ENCODE measurements around the gene TTC21B.

DNA sequence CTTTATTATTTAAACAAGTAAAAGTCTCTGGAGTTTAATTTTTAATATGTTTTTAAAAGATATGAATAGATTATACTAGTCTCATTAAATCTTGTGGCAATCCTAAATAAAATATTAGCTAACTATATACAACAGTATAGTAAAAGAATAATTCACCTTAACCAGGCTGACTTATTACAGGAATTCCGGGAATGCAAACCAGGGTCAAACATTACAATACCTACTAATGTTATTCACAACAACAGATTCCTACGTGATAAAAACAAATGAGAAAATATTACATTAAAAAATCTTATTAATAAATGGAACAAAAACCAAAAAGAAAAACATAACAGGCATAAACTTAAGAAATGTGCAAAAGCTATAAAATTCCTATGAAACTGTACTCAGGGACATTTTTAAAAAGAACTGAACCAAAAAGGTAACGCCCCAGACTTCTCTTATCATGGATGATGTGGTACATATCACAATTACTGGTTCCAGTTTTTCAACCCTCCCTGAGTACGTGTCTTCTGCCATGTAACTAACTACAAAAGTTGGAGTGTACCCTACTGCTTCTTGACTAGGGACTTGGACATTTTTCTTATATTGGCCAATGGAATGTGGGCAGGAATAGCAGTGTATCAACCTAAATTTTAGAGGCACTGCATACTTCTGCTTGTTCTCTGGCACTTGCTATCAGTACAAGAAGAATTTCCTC lies 20.2 kb downstream of the TTC21B start:
- TF ChIP-seq, protein P1, sequence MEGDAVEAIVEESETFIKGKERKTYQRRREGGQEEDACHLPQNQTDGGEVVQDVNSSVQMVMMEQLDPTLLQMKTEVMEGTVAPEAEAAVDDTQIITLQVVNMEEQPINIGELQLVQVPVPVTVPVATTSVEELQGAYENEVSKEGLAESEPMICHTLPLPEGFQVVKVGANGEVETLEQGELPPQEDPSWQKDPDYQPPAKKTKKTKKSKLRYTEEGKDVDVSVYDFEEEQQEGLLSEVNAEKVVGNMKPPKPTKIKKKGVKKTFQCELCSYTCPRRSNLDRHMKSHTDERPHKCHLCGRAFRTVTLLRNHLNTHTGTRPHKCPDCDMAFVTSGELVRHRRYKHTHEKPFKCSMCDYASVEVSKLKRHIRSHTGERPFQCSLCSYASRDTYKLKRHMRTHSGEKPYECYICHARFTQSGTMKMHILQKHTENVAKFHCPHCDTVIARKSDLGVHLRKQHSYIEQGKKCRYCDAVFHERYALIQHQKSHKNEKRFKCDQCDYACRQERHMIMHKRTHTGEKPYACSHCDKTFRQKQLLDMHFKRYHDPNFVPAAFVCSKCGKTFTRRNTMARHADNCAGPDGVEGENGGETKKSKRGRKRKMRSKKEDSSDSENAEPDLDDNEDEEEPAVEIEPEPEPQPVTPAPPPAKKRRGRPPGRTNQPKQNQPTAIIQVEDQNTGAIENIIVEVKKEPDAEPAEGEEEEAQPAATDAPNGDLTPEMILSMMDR (tag by site-specific recombination; IDR thresholded peaks at IDR 0.05), result no peak
- TF ChIP-seq ZIC2 (tag by site-specific recombination; IDR thresholded peaks at IDR 0.05), result no peak
